ENCODE measurements around the gene SMC2.

SMC2 gene

GRCh38 chr9:104107799-104108198 is 13.7 kb downstream of the SMC2 start:
- DNase-seq, result no peak

DNA sequence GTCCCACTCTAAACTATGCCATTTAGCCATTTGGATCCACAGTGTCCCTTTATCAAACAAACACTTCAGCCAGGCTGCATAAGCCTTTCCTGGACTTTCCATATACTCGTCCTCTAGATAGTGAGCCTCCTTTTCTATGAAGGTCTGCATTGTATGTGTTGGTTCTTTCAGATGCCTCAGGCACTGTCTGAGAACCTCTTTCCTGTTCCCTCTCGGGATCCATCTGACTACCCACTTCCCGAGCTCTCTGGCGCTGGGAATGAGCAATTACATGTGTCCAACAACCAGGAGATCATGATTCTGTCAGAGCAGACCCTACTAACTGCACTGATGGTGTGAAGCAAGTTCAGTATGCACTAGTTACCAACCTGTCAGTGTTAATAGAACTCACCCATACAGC is 14.2 kb downstream of the SMC2 start:
- DNase-seq, result no peak

DNA sequence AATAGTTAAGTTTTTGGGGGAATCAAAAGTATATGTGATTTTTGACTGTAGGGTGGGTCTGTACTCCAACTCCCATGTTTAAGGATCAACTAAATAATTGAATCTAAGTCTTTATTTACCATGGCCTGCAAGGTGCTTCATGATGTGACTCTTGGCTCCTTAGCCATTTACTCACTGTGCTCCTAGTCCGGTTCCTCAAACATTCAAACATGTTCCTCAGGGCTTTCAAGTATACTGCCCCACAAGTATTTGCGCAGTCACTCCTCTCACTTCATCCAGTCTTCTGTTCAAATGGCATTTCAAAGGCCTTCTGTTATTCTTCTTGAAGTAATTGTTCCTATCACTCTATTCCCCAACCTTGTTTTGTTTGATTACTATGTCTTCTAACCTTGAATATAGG is 16.4 kb downstream of the SMC2 start:
- no peak for DNase-seq

DNA sequence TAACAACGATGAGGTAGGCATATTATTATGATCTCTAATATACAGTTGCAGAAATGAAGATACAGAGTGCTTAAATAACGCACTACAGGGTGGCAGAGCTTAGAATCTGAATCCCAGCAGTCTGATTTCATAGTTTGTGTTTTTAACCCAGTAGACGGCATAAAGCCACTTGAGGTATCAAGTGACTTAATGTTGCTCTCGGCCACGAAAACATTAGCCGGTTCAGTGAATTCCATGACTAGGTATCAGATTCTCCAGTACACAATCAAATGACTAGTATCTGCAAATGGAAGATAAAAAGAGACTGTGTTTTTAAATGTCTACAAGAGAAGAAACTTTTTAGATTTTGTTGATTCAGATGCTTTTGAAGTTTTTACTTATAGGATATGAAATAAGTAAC is 24.8 kb downstream of the SMC2 start:
- no peak for DNase-seq

DNA sequence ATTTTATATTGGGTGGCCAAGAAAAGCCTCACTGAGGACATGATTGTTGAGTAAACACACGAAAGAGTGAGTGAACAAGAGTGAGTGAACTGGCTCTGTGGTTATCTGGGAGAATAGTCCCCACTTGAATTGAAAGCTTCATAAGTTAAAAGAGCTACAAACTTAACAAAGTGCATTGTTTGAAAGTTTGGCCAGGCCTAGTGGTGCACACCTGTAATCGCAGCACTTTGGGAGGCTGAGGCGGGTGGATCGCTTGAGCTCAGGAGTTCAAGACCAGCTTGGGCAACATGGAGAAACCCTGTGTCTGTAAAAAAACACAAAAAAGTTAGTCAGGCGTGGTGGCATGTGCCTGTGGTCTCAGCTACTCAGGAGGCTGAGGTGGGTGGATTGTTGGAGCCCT is 26.9 kb downstream of the SMC2 start:
- no peak for DNase-seq

DNA sequence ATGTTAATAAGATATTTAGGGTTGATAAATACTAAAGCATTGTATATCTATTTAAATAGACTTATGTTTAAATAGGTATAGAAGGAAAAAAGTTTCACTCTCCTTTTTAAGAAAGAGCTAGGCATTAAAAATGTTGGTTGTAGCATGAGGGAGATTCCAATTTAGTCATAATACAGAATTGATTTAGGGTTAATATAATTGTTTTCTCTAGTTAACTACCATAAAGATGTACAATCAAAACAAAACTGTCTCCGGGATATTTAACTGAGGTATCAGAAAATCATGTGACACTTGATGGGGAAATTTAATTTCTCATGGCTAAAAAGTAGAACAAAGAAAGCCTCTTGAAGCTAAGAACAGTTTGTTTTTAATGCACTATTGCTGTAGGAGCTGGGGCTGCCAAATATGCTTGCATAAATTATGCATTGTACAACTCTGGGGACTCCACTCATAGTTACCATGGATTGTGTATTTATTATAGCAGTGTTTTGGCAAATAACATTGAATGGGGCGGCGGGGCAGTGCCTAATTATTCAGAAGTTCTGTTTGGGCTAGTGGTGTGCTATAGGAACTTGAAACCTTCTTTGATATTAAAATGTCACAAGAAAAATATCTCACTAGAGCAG is 44.2 kb downstream of the SMC2 start:
- no peak for DNase-seq

GRCh38 chr9:104142799-104143549 is 48.9 kb downstream of the SMC2 start:
- DNase-seq, result no peak

- no peak for DNase-seq
Measured at GRCh38 chr9:104143550-104143910, 49.4 kb downstream of the SMC2 start.

DNA sequence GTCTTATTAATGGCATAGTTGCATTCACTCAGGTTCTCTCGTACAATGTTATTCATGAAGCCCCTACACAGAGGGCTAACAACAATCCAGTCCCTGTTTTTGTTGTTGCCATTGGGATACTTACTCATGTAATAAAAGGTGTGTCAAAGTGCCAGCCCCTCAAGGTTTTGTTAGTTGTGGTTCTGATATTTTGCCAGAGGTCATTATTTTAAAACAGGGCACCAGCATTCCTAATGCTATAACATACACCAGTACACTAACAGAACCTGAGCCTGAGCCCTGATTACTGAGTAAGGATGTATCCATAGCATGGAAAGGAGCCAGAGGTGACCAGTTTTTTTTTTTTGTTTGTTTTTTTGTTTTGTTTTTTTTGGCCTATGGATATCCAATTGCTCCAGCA is 50.2 kb downstream of the SMC2 start:
- DNase-seq, result no peak

GRCh38 chr9:104173067-104173466 is 79.0 kb downstream of the SMC2 start:
- no peak for DNase-seq

DNA sequence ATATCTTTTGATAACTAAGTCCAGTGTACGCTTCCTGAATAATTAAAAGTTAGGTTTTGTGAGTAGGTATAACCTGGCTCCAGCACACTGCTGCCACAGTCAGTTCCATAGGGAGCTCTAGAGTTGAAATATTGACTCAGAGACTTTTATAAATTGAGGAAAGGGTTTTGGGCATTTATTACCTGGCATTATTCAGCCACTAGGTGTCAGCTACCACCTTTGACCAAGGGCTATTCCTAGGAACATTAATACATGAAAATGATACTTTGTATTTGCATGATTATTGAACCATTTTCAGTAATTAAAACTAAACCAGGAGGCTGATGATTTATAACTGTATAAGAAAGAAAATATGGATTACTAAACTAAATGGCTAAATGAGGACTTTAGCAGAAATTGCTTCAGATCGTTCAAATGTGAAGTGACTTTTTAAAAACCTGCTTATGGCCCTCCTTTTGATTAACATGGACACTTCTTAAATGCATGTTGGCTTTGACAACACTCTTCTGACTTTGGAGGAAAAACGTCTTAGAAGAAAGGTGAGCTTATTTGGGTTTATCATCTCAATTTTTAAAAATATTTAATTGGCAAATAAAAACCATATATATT is 83.0 kb downstream of the SMC2 start:
- peak; percentile 8 for DNase-seq

- DNase-seq, result no peak
Measured at GRCh38 chr9:104177676-104178075, 83.6 kb downstream of the SMC2 start.

Data from NCI-H748 treated with DMSO at 0.1 percent for 48 hours (cell line).